HG03095 (cell line): ENCODE results near the gene TLR2.
A peak's percentile ranks its signal among the peaks of the same experiment; 100 is the strongest.

Source experiments
- ATAC-seq: cut with Tn5 transposase; IDR thresholded peaks from one replicate; pipeline ENCODE4 v1.9.1; 2021; ENCODE audit warnings: moderate library complexity; ENCODE audit not compliant: unreplicated experiment

Gene TLR2, protein sequence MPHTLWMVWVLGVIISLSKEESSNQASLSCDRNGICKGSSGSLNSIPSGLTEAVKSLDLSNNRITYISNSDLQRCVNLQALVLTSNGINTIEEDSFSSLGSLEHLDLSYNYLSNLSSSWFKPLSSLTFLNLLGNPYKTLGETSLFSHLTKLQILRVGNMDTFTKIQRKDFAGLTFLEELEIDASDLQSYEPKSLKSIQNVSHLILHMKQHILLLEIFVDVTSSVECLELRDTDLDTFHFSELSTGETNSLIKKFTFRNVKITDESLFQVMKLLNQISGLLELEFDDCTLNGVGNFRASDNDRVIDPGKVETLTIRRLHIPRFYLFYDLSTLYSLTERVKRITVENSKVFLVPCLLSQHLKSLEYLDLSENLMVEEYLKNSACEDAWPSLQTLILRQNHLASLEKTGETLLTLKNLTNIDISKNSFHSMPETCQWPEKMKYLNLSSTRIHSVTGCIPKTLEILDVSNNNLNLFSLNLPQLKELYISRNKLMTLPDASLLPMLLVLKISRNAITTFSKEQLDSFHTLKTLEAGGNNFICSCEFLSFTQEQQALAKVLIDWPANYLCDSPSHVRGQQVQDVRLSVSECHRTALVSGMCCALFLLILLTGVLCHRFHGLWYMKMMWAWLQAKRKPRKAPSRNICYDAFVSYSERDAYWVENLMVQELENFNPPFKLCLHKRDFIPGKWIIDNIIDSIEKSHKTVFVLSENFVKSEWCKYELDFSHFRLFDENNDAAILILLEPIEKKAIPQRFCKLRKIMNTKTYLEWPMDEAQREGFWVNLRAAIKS

DNA sequence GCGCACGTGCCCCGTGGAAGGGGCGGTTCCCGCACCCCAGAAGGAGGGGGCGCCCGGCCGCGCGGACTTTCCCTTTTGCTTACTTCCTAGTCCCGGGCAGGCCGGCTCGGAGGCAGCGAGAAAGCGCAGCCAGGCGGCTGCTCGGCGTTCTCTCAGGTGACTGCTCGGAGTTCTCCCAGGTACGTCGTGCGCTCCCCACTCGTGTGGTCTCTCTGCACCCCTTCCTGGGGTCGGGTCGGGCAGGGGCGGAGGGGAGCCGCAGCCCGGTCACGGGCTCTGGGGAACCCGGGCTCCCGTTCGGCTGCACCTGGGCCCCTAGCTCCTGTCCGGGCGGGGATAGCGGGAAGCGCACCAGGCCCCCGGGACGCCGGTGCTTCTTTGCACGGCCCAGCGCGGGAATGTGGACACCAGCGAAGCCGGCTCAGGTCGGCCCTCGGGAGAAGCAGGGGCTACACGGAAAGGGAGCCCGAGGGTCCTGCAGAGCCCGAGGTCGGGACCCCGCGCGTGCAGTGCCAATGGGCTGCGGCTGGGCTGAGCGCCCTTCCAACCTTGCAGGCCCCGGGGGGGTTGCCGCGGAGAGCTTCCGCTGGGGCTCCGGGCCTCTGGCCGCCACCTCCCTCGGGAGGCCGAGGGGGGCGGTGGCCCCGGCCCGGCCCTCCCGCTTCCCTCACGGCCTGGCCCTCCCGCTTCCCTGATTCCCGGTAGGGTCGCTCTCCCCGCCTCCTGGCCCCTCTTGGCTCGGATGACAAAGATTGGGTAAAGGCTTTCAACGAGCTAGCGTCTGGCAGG, at the start of gene TLR2:
Gene TLR2 (plus strand): TSS at position 99 of the 789 bp plus-strand sequence. CDS start 18,628 bp downstream, outside the sequence.
- ATAC-seq, result peak; percentile 90

- no peak for ATAC-seq
These were observed 49.2 kb upstream of the TLR2 start for GRCh38 chr4:153634738-153635353.

DNA sequence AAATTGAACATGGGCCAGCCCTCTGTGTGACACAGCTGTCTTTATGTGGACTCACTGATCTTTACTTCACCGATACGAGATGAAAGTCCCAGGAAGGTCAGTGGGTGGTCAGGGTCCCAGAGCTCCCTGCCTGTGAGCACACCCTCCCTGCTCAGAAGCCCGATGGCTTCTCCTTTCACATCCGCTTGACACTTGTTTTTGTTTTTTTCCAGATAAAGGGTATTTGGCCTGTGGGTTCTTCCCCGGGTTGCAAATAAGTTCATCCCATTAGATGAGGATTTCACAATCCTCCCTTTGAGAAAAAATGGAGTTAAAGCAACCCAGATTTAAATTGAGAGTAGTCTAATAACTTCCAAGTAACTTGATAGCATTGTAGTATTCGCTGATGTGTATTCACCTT, 48.2 kb upstream of the TLR2 start:
- ATAC-seq, result no peak

DNA sequence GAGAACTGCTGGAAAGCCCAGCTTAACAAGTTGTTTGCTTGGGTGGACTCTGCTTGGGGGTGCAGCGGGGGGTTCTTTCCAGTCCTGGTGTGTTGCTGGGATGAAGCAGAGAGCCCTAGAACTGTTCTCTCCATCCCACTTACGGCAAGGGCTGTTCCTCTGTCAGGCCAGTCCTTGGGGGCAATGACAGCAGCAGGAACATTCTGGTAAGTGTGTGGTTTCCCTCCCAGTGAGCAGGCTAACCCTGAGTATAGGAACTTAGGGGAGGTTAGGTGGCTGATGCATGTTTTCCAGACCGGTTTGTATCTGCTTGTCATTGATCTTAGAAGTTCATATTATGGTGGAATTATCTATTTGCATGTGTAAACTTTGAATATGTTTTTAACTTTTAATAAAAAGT, 46.9 kb upstream of the TLR2 start:
- ATAC-seq, result no peak

- no peak for ATAC-seq
These were observed 46.1 kb upstream of the TLR2 start for GRCh38 chr4:153638011-153638410.

GRCh38 chr4:153638999-153639398, 45.1 kb upstream of the TLR2 start:
- no peak for ATAC-seq

GRCh38 chr4:153639833-153640802, 44.0 kb upstream of the TLR2 start:
- no peak for ATAC-seq

DNA sequence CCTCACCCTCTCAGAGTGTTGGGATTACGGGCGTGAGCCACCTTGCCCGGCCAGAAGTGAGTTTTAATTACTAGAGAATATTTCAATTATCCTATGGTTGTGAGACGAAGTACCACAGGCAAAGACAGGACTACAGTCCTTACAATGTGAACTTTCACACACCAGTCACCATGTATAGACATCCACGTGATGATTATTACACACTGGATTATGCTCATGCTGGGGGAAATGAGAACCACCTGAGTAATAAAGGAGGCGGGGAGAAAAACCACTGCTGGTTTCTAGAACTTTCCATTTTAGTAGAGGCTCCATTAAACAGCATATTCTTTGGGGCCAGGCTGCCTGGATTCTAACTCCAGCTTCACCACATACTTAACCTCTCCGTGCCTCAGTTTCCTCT, 42.5 kb upstream of the TLR2 start:
- ATAC-seq, result no peak

- ATAC-seq, result peak; percentile 82
These were observed 40.4 kb upstream of the TLR2 start for GRCh38 chr4:153643406-153644383.

- ATAC-seq, result no peak
These were observed 38.9 kb upstream of the TLR2 start for GRCh38 chr4:153645183-153645582.

DNA sequence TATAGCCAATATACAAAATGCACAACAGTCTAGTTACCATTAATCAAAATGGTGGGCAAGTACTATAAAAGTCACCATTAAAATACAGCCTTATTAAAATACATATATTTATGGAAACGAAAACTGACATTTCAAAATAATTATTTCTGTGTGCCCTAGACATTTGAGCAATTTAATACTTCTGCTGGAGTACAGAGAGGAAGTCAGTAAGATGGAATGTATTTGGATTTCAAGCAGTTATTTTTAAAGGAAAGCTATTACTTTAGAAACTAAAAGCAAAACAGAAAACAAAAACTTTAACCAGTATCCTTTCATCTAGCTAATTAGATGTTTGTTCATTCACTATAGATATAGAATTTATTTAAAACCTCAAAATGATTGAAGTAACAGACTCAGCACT, 37.8 kb upstream of the TLR2 start:
- ATAC-seq, result no peak

- ATAC-seq, result no peak
These were observed 37.1 kb upstream of the TLR2 start for GRCh38 chr4:153646978-153647377.

- no peak for ATAC-seq
These were observed 36.1 kb upstream of the TLR2 start for GRCh38 chr4:153647975-153648374.

DNA sequence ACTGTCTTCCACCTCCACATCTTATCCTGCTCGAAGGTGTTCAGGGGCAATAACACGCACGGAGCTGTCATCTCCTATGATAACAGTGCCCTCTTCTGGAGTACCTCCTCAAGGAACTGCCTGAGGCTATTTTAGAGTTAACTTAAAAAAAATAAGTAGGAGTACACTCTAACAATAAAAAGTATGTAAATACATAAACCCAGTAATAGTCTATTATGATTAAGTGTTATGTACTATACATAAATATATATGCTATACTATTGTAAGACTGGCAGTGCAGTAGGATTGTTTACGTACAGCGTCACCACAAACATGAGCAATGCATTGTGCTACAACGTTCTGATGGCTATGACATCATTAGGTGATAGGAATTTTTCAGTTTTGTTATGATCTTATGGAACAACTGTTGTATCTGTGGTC, 34.5 kb upstream of the TLR2 start:
- ATAC-seq, result no peak

DNA sequence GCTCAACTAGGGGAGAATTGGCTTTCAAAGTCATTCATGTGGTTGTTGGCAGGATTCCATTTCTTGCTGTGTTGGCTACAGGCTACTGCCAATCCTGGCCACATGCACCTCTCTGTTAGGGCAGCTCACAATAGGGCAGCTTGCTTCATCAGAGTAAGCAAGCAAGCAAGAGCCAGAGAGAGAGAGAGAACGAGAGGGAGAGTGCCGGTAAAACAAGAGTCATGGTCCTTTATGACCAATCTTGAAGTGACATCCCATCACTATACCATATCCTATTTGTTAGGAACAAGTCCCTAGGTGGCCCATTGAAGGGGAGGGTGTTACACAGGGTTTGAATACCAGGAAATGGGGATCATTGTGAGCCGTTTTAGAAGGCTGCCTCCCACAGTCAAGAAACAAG, 33.0 kb upstream of the TLR2 start:
- ATAC-seq, result no peak

DNA sequence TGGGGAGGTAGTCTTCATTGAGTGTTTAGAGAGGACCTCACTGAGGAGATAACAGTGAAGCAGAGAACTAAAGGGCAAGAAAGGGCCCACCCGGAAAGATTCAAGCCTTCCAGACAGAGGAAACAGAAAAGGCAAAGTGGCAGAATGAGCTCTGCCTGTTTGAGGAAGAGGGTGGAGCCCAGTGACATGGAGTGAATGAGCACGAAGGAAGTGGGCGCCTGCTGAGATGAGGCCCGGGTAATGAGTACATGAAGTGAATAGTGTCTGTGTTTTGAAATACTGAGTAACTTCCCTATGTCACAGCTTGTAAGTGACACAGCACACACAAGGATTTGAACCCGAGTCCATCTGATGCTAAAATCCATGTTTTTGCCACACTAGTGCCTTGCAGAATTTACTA, 32.5 kb upstream of the TLR2 start:
- ATAC-seq, result no peak

GRCh38 chr4:153652051-153652784, 31.9 kb upstream of the TLR2 start:
- ATAC-seq, result no peak

DNA sequence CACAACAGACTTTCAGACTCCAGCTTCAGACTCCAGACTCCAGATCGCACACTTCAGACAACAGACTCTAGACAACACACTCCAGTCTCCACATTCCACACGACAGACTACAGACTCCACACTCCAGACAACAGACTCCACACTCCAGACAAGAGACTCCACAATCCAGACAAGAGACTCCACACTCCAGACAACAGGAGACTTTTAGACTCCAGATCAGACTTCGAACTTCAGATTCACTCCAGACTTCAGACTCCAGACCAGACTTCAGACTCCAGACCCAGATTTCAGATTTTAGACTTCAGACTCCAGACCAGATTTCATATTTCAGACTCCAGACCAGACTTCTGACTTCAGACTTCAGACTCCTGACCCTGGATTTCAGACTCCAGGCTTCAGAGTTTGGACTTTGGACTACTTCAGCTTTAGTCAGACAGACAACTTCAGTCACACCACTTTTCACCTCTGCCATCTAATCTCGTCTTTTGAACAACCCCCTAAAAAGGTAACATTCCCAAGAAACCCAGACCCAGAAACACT, 29.0 kb upstream of the TLR2 start:
- no peak for ATAC-seq
